ENCODE results near the gene ASCL5. TPM values are rescaled to one million over a fixed set of nuclear protein-coding genes. Genes with fewer than 3 reads are reported as not detected.

The ASCL5 gene
- total RNA-seq, 1 experiment from 2014 or later: 0.15 TPM

GRCh38 chr1:201076092-201076491 lies 50.9 kb downstream of the ASCL5 start:
- H3K9ac ChIP-seq (ENCODE audit: extremely low read depth, insufficient read length, low read length): no peak overlapping the region
- no peaks in the 10 kb centered on the region for H3K9me3 ChIP-seq (ENCODE audit: control insufficient read depth, low read depth, low read length)
- Mint-ChIP-seq H3K27ac (no peak overlapping the region), H3K4me3 (no peak overlapping the region), H3K36me3 (ENCODE audit: insufficient read depth in 1 of 3, low read depth in 3 of 3) (no peaks in the 10 kb centered on the region), H3K27me3 (ENCODE audit: low read depth) (peaks cover 12% of the 10 kb centered on the region), H3K4me1 (0 out of 4 replicates have a peak, but pooled peaks cover 0 to 7% of the 10 kb centered on the region in 2 experiments), H3K9me3 (no peaks in the 10 kb centered on the region)
- no peaks in the 10 kb centered on the region for H4K20me1 ChIP-seq (ENCODE audit: control insufficient read depth, insufficient read depth, insufficient read length)
- no peak overlapping the region for H2AFZ ChIP-seq (ENCODE audit: low read length)
- no peaks in the 10 kb centered on the region for H3K23me2 ChIP-seq (ENCODE audit: insufficient read length, low read depth, low read length, poor library complexity, severe bottlenecking)
- no peak overlapping the region for H3K14ac ChIP-seq (ENCODE audit: insufficient read depth, low read length)
- no peak overlapping the region for H3K4ac ChIP-seq (ENCODE audit: low read depth, low read length)
- H2BK5ac ChIP-seq (ENCODE audit: insufficient read length, low read length): no peak overlapping the region
- H2BK12ac ChIP-seq (ENCODE audit: insufficient read length, low read depth, low read length): no peak overlapping the region
- no CpG with 5 or more reads among the region's 7 CpGs for WGBS (ENCODE audit: extremely low coverage, insufficient read length, low lambda C conversion rate)
- no peak overlapping the region for H3K18ac ChIP-seq (ENCODE audit: insufficient read length, low read depth, low read length)
- H3K4me1 ChIP-seq (ENCODE audit: insufficient read depth, low read length): no peaks in the 10 kb centered on the region
- H4K5ac ChIP-seq (ENCODE audit: insufficient read length, low read depth, low read length): no peak overlapping the region
- no peak overlapping the region for H2BK20ac ChIP-seq (ENCODE audit: low read depth, low read length, poor library complexity, severe bottlenecking)
- no peak overlapping the region for H4K8ac ChIP-seq (replicated peaks; ENCODE audit: insufficient read length, low read depth, low read length)
- no peaks in the 10 kb centered on the region for H3K27me3 ChIP-seq (ENCODE audit: insufficient read depth, low read length)
- no peaks in the 10 kb centered on the region for H3K79me1 ChIP-seq (ENCODE audit: insufficient read depth, low read depth, low read length, poor library complexity, severe bottlenecking)
- no peak overlapping the region for H2AK5ac ChIP-seq (ENCODE audit: insufficient read length, low read length)
- H4K91ac ChIP-seq (ENCODE audit: insufficient read length, low read depth, low read length): no peak overlapping the region
- no peak overlapping the region for H2BK120ac ChIP-seq (ENCODE audit: low read depth, low read length, poor library complexity, severe bottlenecking)
- no peak overlapping the region for H3K23ac ChIP-seq (ENCODE audit: insufficient read length, low read depth, low read length)
- no peak for TF ChIP-seq CTCF (conservative IDR thresholded peaks at IDR 0.05)
- no peak overlapping the region for H3T11ph ChIP-seq (ENCODE audit: low read length)
- no peak overlapping the region for H3K56ac ChIP-seq (ENCODE audit: insufficient read length, low read depth, low read length)
- H3K27ac ChIP-seq (ENCODE audit: insufficient read length, low read depth, low read length): no peak overlapping the region
- no peak overlapping the region for H2BK15ac ChIP-seq (ENCODE audit: low read depth, low read length)
- DNase-seq: no peak
- no peak overlapping the region for H3K4me2 ChIP-seq (ENCODE audit: insufficient read depth, insufficient read length, low read length)
- H3K79me2 ChIP-seq (ENCODE audit: insufficient read depth, low read length): no peaks in the 10 kb centered on the region
